HepG2 (cell line): ENCODE results near the gene MIA2. TPM values are rescaled to one million over a fixed set of nuclear protein-coding genes. Genes with fewer than 3 reads are reported as not detected.

ENCODE experiments used
- AFF4 ChIP-seq: sonication (generic); formaldehyde crosslinking; IDR thresholded peaks from 2 replicates; pipeline ENCODE4 v1.4.0; 2020; ENCODE audit warnings: missing genetic modification reagents
- AGO1 ChIP-seq: fragments of 200-400 bp; formaldehyde crosslinking; IDR thresholded peaks from 2 replicates; pipeline ENCODE4 v1.6.1; 2017; ENCODE audit warnings: mild to moderate bottlenecking, low read depth, low read length, moderate library complexity; ENCODE audit not compliant: poor library complexity, severe bottlenecking
- ATF5 ChIP-seq: sonication (generic); formaldehyde crosslinking; IDR thresholded peaks from 2 replicates; pipeline ENCODE4 v1.4.0; 2020; ENCODE audit warnings: mild to moderate bottlenecking, low read depth, missing genetic modification reagents
- ELF1 ChIP-seq: sonication (generic); formaldehyde crosslinking; IDR thresholded peaks from 2 replicates; pipeline ENCODE4 v1.4.0; 2020; ENCODE audit warnings: missing genetic modification reagents
- ETV5 ChIP-seq: IDR thresholded peaks from 2 replicates; pipeline ENCODE4 v1.6.1; 2018; ENCODE audit warnings: missing biosample characterization, missing genetic modification reagents, inconsistent platforms, borderline replicate concordance
- FOSL2 ChIP-seq: sonication (generic); formaldehyde crosslinking; IDR thresholded peaks from 2 replicates; pipeline ENCODE4 v1.4.0; 2020; ENCODE audit warnings: missing genetic modification reagents
- HOXD1 ChIP-seq: sonication (generic); formaldehyde crosslinking; IDR thresholded peaks from 2 replicates; pipeline ENCODE4 v1.5.0; 2020; ENCODE audit warnings: missing genetic modification reagents
- IKZF4 ChIP-seq: sonication (generic); formaldehyde crosslinking; IDR thresholded peaks from 2 replicates; pipeline ENCODE4 v1.5.1; 2020; ENCODE audit warnings: borderline replicate concordance, mild to moderate bottlenecking, low read depth, missing genetic modification reagents; ENCODE audit errors: not compliant biosample characterization
- IRF1 ChIP-seq: sonication (generic); formaldehyde crosslinking; IDR thresholded peaks from 2 replicates; pipeline ENCODE4 v1.4.0; 2020; ENCODE audit warnings: low read depth, mild to moderate bottlenecking, missing genetic modification reagents
- MAF1 ChIP-seq: sonication (generic); formaldehyde crosslinking; IDR thresholded peaks from 2 replicates; pipeline ENCODE4 v1.5.0; 2020; ENCODE audit warnings: missing genetic modification reagents, borderline replicate concordance
- MED8 ChIP-seq: sonication (generic); formaldehyde crosslinking; IDR thresholded peaks from 2 replicates; pipeline ENCODE4 v1.8.1; 2023; ENCODE audit warnings: mild to moderate bottlenecking, missing genetic modification reagents; ENCODE audit not compliant: insufficient replicate concordance
- NFATC3 ChIP-seq: sonication (generic); formaldehyde crosslinking; IDR thresholded peaks from 2 replicates; pipeline ENCODE4 v1.5.1; 2020; ENCODE audit warnings: mild to moderate bottlenecking, missing genetic modification reagents
- TBX3 ChIP-seq: fragments of 450-650 bp; IDR thresholded peaks from 2 replicates; pipeline ENCODE4 v1.6.1; 2017; ENCODE audit warnings: antibody characterized with exemption, mild to moderate bottlenecking, inconsistent platforms, borderline replicate concordance
- TOE1 ChIP-seq: sonication (generic); formaldehyde crosslinking; IDR thresholded peaks from 2 replicates; pipeline ENCODE4 v1.4.0; 2020; ENCODE audit warnings: mild to moderate bottlenecking, missing genetic modification reagents
- ZNF253 ChIP-seq: sonication (generic); formaldehyde crosslinking; IDR thresholded peaks from 2 replicates; pipeline ENCODE4 v1.8.0; 2022; ENCODE audit warnings: mild to moderate bottlenecking, missing genetic modification reagents, borderline replicate concordance
- ZNF280B ChIP-seq: sonication (generic); formaldehyde crosslinking; IDR thresholded peaks from 2 replicates; pipeline ENCODE4 v1.5.0; 2020; ENCODE audit warnings: missing genetic modification reagents, mild to moderate bottlenecking, borderline replicate concordance
- ZNF296 ChIP-seq: sonication (generic); formaldehyde crosslinking; conservative IDR thresholded peaks from 2 replicates; pipeline ENCODE4 v1.5.0; 2020; ENCODE audit warnings: mild to moderate bottlenecking, missing genetic modification reagents
- ZNF619 ChIP-seq: sonication (generic); formaldehyde crosslinking; IDR thresholded peaks from 2 replicates; pipeline ENCODE4 v1.4.0; 2020; ENCODE audit warnings: mild to moderate bottlenecking, missing genetic modification reagents
- ZNF678 ChIP-seq: sonication (generic); formaldehyde crosslinking; IDR thresholded peaks from 2 replicates; pipeline ENCODE4 v1.4.0; 2020; ENCODE audit warnings: mild to moderate bottlenecking, missing genetic modification reagents
- ZNF782 ChIP-seq: sonication (generic); formaldehyde crosslinking; IDR thresholded peaks from 2 replicates; pipeline ENCODE4 v1.4.0; 2020; ENCODE audit warnings: missing genetic modification reagents, mild to moderate bottlenecking, borderline replicate concordance
- ZNF841 ChIP-seq: sonication (generic); formaldehyde crosslinking; IDR thresholded peaks from 2 replicates; pipeline ENCODE4 v1.8.1; 2023; ENCODE audit warnings: missing genetic modification reagents, borderline replicate concordance
- ZNF883 ChIP-seq: sonication (generic); formaldehyde crosslinking; IDR thresholded peaks from 2 replicates; pipeline ENCODE4 v1.5.1; 2020; ENCODE audit warnings: mild to moderate bottlenecking, missing genetic modification reagents; ENCODE audit errors: not compliant biosample characterization
- polyA plus RNA-seq, 8 experiments: library from polyadenylated mRNA; depleted of rRNA in 3 of 8; stranded (reverse) in 7 of 8; unstranded in 1 of 8; fragments of >200 nt; fragmentation: Illumina TruSeq in 4 of 8; extraction: Trizol in 4 of 8; gene quantifications; 2 replicates each; pipeline versions ENCODE4 v1.2.1 to v1.2.3, GENCODE V29; 2011 to 2016; ENCODE audit warnings: low read depth in 4 of 8, missing spikeins in 1 of 8, mixed read lengths in 1 of 8; ENCODE audit not compliant: insufficient read depth in 1 of 8
- total RNA-seq, 5 experiments: library from RNA; depleted of rRNA; stranded (reverse); fragments of >200 nt; fragmentation: Illumina TruSeq; extraction: Trizol; gene quantifications; 2 replicates each; pipeline ENCODE4 v1.2.3, GENCODE V29; 2016; ENCODE audit warnings: low read depth in 1 of 5

The MIA2 gene
- total and polyA plus RNA-seq, 2 of the 13 experiments (the other 11 are each of a cell fraction or from before 2014, with no cell fraction given), result 134 to 158 TPM

- no peak; the same call in 1 of the 2 replicates for TF ChIP-seq ZNF678 (CRISPR knock-in tag)
- peak; percentile 80; the same call in 1 of the 2 replicates for TF ChIP-seq ZNF782
- no peak for TF ChIP-seq ZNF253 (CRISPR knock-in tag)
- no peak for TF ChIP-seq IRF1 (CRISPR knock-in tag)
- peak; percentile 76 for TF ChIP-seq FOSL2
- no peak for TF ChIP-seq AGO1
- no peak for TF ChIP-seq AFF4
- TF ChIP-seq IKZF4 (CRISPR knock-in tag), result no peak
- no peak for TF ChIP-seq ZNF296
- TF ChIP-seq HOXD1, result peak; percentile 97
- TF ChIP-seq ZNF280B (CRISPR knock-in tag), result peak; percentile 96
- peak; percentile 61 for TF ChIP-seq ZNF883 (CRISPR knock-in tag)
- peak; percentile 90 for TF ChIP-seq TBX3
- TF ChIP-seq ATF5 (CRISPR knock-in tag), result no peak; the same call in 1 of the 2 replicates
- TF ChIP-seq ZNF619, result peak; percentile 85; the same call in 1 of the 2 replicates
- TF ChIP-seq NFATC3 (CRISPR knock-in tag), result peak; percentile 38; the same call in 1 of the 2 replicates
- TF ChIP-seq TOE1, result no peak; the same call in none of the 2 replicates
- no peak for TF ChIP-seq ZNF841 (CRISPR knock-in tag)
- TF ChIP-seq MED8 (CRISPR knock-in tag), result peak; percentile 21
- TF ChIP-seq MAF1 (CRISPR knock-in tag), result peak; percentile 83
- peak; percentile 86; the same call in 1 of the 2 replicates for TF ChIP-seq ETV5 (CRISPR knock-in tag)
- TF ChIP-seq ELF1 (CRISPR knock-in tag), result peak; percentile 91
Observed at GRCh38 chr14:39432619-39433451, 199.1 kb downstream of the MIA2 start (continued).
